Left lung (tissue), 10 donors: Measurements from ENCODE around the gene AK9. TPM values are rescaled to one million over a fixed set of nuclear protein-coding genes. Genes with fewer than 3 reads are reported as not detected.

Experiments
- ATAC-seq: fragments of 200-7000 bp; cut with Tn5 transposase; one replicate; pipeline ENCODE4 v1.9.1; 2020; ENCODE audit warnings: moderate library complexity
- DNase-seq, 4 donors: peaks; one replicate each; pipeline ENCODE4 v3.0.0-alpha.2; 2013 to 2020
- H3K27ac ChIP-seq, 2 donors: fragments of 200-600 bp; sonication (generic) in 1 of 2; one replicate each; pipeline versions ENCODE4 v1.5.0 to v1.8.0; 2020 to 2021
- H3K27me3 ChIP-seq, 2 donors: fragments of 200-600 bp; sonication (generic) in 1 of 2; one replicate each; pipeline versions ENCODE4 v1.5.0 to v1.8.0; 2020 to 2021
- H3K36me3 ChIP-seq, 2 donors: fragments of 200-600 bp; sonication (generic) in 1 of 2; one replicate each; pipeline versions ENCODE4 v1.5.0 to v1.8.0; 2020 to 2021
- H3K4me1 ChIP-seq, 2 donors: fragments of 200-600 bp; one replicate each; pipeline ENCODE4 v1.8.0; 2021
- H3K4me3 ChIP-seq, 2 donors: fragments of 200-600 bp; sonication (generic) in 1 of 2; one replicate each; pipeline versions ENCODE4 v1.5.0 to v1.8.0; 2020 to 2021; ENCODE audit warnings: mild to moderate bottlenecking in 1 of 2
- H3K9me3 ChIP-seq, 2 donors: fragments of 200-600 bp; sonication (generic) in 1 of 2; one replicate each; pipeline versions ENCODE4 v1.5.0 to v1.8.0; 2020 to 2021
- CTCF ChIP-seq, 2 donors: fragments of 200-600 bp; sonication (generic) in 1 of 2; IDR thresholded peaks; one replicate each; pipeline versions ENCODE4 v1.5.0 to v1.8.0; 2021; ENCODE audit warnings: antibody characterized with exemption in 2 of 2
- intact Hi-C, 2 donors: fragments of 100-400 bp; cut with DNase I; formaldehyde crosslinking; loops; one replicate each; pipeline versions ENCODE4 v1.11.2 to v1.14.2; 2022
- polyA plus RNA-seq, 6 donors: library from polyadenylated mRNA; unstranded; fragments of 120-200 nt; gene quantifications; one replicate each; pipeline ENCODE4 v1.2.1, GENCODE V29; 2013; ENCODE audit not compliant: insufficient read length in 6 of 6
- total RNA-seq, 2 donors: library from RNA; stranded (reverse); fragmentation: NEBNext Ultra II Directional; extraction: Animal tissue kit (Norgen Biotek cat#: 25700); gene quantifications; one replicate each; pipeline ENCODE4 v1.2.1, GENCODE V29; 2021
- donor health status: DM: no; HTN: yes; CAD: no.
- donor health status: DM: no; HTN: no; CAD: no.

Gene AK9
- total and polyA plus RNA-seq, 8 donors, result 4.6 to 18.1 (median 13.3) TPM

- H3K4me3 ChIP-seq, result no peak overlapping the region
- no peaks in the 10 kb centered on the region for H3K27me3 ChIP-seq
- intact Hi-C loops, result no loop called here
- H3K27ac ChIP-seq, result peak overlapping the region in 1 of 2 donors; percentile 21
- ATAC-seq (no peak), DNase-seq (no peak)
- no peak for TF ChIP-seq CTCF (IDR thresholded peaks at IDR 0.05)
- peaks cover 0 to 16% of the 10 kb centered on the region in 2 donors for H3K4me1 ChIP-seq
- H3K9me3 ChIP-seq, result no peaks in the 10 kb centered on the region
- peaks cover 0 to 82% of the 10 kb centered on the region in 2 donors for H3K36me3 ChIP-seq
Observed at GRCh38 chr6:109448615-109449014, 242.4 kb downstream of the AK9 start.

GRCh38 chr6:109447878-109448555 is 243.0 kb downstream of the AK9 start:
- H3K27ac ChIP-seq, result peak overlapping the region in 1 of 2 donors; percentile 21
- DNase-seq, result no peak
- H3K4me3 ChIP-seq, result no peak overlapping the region
- peaks cover 0 to 10% of the 10 kb centered on the region in 2 donors for H3K4me1 ChIP-seq
- no peaks in the 10 kb centered on the region for H3K27me3 ChIP-seq
- ATAC-seq, result no peak
- peaks cover 0 to 86% of the 10 kb centered on the region in 2 donors for H3K36me3 ChIP-seq
- no peak for TF ChIP-seq CTCF (IDR thresholded peaks at IDR 0.05)
- intact Hi-C loops, result no loop called here
- H3K9me3 ChIP-seq, result no peaks in the 10 kb centered on the region

GRCh38 chr6:109447087-109447486 is 243.9 kb downstream of the AK9 start:
- Histone ChIP-seq H3K9me3 (no peaks in the 10 kb centered on the region), H3K27me3 (no peaks in the 10 kb centered on the region), H3K36me3 (peaks cover 0 to 86% of the 10 kb centered on the region in 2 donors), H3K4me3 (no peak overlapping the region), H3K27ac (no peak overlapping the region), H3K4me1 (peaks cover 0 to 13% of the 10 kb centered on the region in 2 donors)
- ATAC-seq (no peak), DNase-seq (no peak)
- TF ChIP-seq CTCF (IDR thresholded peaks at IDR 0.05), result no peak
- intact Hi-C loops, result no loop called here

GRCh38 chr6:109446541-109446940 is 244.5 kb downstream of the AK9 start:
- ATAC-seq, result no peak
- Histone ChIP-seq H3K4me1 (peaks cover 5 to 18% of the 10 kb centered on the region in 2 donors), H3K36me3 (peaks cover 0 to 80% of the 10 kb centered on the region in 2 donors), H3K9me3 (no peaks in the 10 kb centered on the region), H3K4me3 (no peak overlapping the region), H3K27ac (no peak overlapping the region), H3K27me3 (no peaks in the 10 kb centered on the region)
- no peak for TF ChIP-seq CTCF (IDR thresholded peaks at IDR 0.05)
- no peak for DNase-seq
- intact Hi-C loops, result no loop called here

- Histone ChIP-seq H3K4me1 (peaks cover 8 to 23% of the 10 kb centered on the region in 2 donors), H3K36me3 (peaks cover 0 to 77% of the 10 kb centered on the region in 2 donors), H3K9me3 (no peaks in the 10 kb centered on the region), H3K27me3 (no peaks in the 10 kb centered on the region), H3K27ac (no peak overlapping the region), H3K4me3 (no peak overlapping the region)
- intact Hi-C loops, result no loop called here
- ATAC-seq (no peak), DNase-seq (no peak)
- TF ChIP-seq CTCF (IDR thresholded peaks at IDR 0.05), result no peak
Observed at GRCh38 chr6:109446072-109446471, 244.9 kb downstream of the AK9 start.
